Large intestine (tissue), 3 donors: Measurements from ENCODE around the gene MIGA2. TPM values are rescaled to one million over a fixed set of nuclear protein-coding genes. Genes with fewer than 3 reads are reported as not detected.

Source experiments
- DNase-seq, 2 donors: peaks; one replicate each; pipeline versions ENCODE4 v3.0.0 to v3.0.0-alpha.2; 2013
- H3K27ac ChIP-seq: one replicate; pipeline ENCODE4 v1.5.1; 2013; ENCODE audit warnings: low read length
- H3K27me3 ChIP-seq: 2 replicates; pipeline ENCODE4 v1.6.1; 2013; ENCODE audit warnings: low read length; ENCODE audit not compliant: control insufficient read depth, insufficient read depth
- H3K36me3 ChIP-seq: 2 replicates; pipeline ENCODE4 v1.6.1; 2013; ENCODE audit warnings: low read length; ENCODE audit not compliant: control insufficient read depth, insufficient read depth
- H3K4me1 ChIP-seq: one replicate; pipeline ENCODE4 v1.6.1; 2013; ENCODE audit warnings: low read length; ENCODE audit not compliant: control insufficient read depth, insufficient read depth
- H3K4me3 ChIP-seq: one replicate; pipeline ENCODE4 v1.5.1; 2013; ENCODE audit warnings: low read length
- H3K9me3 ChIP-seq: one replicate; pipeline ENCODE4 v1.6.1; 2013; ENCODE audit warnings: mild to moderate bottlenecking, low read depth, low read length, moderate library complexity; ENCODE audit not compliant: control insufficient read depth
- WGBS: methylation state at CpG from one replicate; pipeline ENCODE4 v1.1.5; 2013; ENCODE audit warnings: low lambda C conversion rate; ENCODE audit not compliant: insufficient coverage; 5-methylcytosine and 5-hydroxymethylcytosine counted together
- polyA plus RNA-seq: library from polyadenylated mRNA; unstranded; fragments of 120-200 nt; gene quantifications from one replicate; pipeline ENCODE4 v1.2.1, GENCODE V29; 2013

Gene MIGA2
- polyA plus RNA-seq, 1 donor = 25.3 TPM

DNA sequence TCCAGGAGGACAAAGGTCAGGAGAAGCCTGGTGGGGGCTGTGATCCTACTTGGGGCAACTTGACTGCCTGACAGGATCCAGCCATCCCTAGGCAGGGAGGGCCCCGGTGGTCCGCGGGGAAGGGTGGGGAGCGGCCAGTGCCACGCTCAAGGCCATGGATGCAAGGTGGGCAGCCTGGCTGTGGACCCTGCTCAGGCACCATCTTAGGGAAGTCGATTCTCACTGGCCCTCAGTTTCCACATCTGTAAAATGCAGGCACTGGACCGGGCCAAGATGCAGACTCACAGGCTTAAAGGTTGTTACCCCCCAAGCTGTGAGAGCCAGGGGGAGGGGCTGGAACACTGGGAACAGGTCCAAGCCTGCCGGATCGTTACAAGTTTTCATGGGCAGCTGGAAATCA lies 35.7 kb downstream of the MIGA2 start:
- no peaks in the 10 kb centered on the region for H3K27me3 ChIP-seq
- no peak for DNase-seq
- no peak overlapping the region for H3K27ac ChIP-seq
- peaks cover 36% of the 10 kb centered on the region for H3K36me3 ChIP-seq
- H3K4me1 ChIP-seq = peaks cover 39% of the 10 kb centered on the region
- peaks cover 2% of the 10 kb centered on the region for H3K9me3 ChIP-seq
- WGBS = 38% methylated on average over 2 of the region's 9 CpGs
- no peak overlapping the region for H3K4me3 ChIP-seq

DNA sequence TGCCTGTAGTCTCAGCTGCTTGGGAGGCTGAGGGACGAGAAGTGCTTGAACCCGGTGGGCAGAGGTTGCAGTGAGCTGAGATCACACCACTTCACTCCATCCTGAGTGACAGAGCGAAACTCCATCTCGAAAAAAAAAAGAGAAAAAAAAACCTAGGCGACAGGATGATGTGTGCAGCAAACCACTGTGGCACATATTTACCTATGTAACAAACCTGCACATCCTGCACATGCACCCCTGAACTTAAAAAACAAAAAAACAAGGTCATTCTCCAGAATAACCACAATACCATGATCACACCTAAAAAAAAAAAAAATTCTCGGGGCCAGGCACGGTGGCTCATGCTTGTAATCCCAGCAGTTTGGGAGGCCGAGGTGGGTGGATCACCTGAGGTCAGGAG lies 37.0 kb downstream of the MIGA2 start:
- Histone ChIP-seq H3K27ac (no peak overlapping the region), H3K9me3 (peaks cover 2% of the 10 kb centered on the region), H3K36me3 (peaks cover 24% of the 10 kb centered on the region), H3K4me1 (peaks cover 45% of the 10 kb centered on the region), H3K27me3 (no peaks in the 10 kb centered on the region), H3K4me3 (no peak overlapping the region)
- DNase-seq = no peak
- WGBS = no CpG with 5 or more reads among the region's 8 CpGs

DNA sequence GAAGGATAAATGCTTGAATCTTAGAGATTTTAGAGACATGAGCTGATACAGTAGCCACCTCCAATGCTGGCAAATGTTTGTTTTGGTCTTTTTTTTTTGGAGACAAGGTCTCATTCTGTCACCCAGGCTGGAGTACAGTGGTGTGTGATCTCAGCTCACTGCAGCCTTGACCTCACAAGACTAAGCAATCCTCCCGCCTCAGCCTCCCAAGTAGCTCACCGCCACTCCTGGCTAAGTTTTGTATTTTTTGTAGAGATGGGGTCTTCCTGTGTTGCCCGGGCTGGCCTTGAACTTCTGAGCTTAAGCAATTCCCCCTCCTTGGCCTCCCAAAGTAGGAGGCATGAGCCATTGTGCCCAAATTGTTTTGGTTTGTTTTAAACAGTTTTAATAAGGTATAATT lies 37.7 kb downstream of the MIGA2 start:
- H3K27me3 ChIP-seq = no peaks in the 10 kb centered on the region

DNA sequence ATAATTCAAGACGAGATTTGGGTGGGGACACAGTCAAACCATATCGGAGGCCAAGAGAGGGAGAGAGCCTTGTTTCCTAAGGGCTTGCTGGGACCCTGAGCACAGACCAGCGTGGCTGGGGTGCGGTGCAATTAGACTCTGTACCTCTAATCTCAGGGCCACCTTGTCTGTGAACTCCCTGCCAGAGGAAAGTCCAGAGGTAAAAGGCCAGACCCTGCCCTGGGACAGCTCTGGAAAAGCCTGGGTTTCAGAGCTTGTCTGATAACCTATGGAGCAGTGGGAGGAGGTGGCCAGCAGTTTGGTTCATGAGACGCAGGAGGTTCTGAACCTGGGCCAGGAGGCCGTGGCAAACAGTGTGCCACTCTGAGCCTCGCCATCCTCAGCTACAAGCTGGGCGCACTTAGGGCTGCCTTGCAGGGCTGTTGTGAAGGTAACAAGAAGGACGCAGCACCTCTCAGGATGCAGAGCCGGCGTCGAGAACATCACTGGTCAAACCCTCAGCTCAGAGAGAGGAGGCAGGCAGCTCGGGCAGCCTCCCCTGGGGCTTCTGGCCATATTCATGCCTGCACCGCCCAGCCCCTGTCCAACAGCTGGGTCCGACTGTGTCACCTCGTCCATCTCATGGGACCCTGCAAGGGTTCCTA lies 39.7 kb downstream of the MIGA2 start:
- WGBS = no CpG with 5 or more reads among the region's 16 CpGs
- peak overlapping the region; percentile 77 for H3K27ac ChIP-seq
- DNase-seq = peak; percentile 82 to 91
- peaks cover 2% of the 10 kb centered on the region for H3K9me3 ChIP-seq
- peaks cover 38% of the 10 kb centered on the region for H3K4me1 ChIP-seq
- H3K4me3 ChIP-seq = no peak overlapping the region
- H3K27me3 ChIP-seq = no peaks in the 10 kb centered on the region
- H3K36me3 ChIP-seq = peaks cover 2% of the 10 kb centered on the region

More for the DNA sequence above, 37.7 kb downstream of the MIGA2 start:
- Histone ChIP-seq H3K4me1 (peaks cover 46% of the 10 kb centered on the region), H3K4me3 (no peak overlapping the region), H3K9me3 (peaks cover 2% of the 10 kb centered on the region), H3K27ac (no peak overlapping the region), H3K36me3 (peaks cover 17% of the 10 kb centered on the region)
- no peak for DNase-seq
- WGBS = no CpG with 5 or more reads among the region's 3 CpGs

DNA sequence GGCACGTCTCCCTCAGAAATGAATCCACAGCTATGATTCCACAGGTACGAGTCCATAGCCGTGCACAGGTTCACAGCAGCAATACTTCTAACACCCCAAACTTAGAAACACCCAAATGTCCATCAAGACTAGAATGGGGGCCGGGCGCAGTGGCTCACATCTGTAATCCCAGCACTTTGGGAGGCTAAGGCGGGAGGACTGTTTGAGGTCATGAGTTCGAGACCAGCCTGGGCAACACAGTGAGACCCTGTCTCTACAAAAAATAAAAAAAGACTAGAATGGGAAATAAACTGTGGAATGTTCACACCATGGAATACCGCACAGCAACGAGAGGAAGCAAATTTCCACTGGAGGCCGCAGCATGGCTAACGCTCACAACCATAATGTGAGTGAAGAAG lies 40.2 kb downstream of the MIGA2 start:
- no peak for DNase-seq
- H3K27ac ChIP-seq = peak overlapping the region; percentile 77
- peaks cover 40% of the 10 kb centered on the region for H3K4me1 ChIP-seq

DNA sequence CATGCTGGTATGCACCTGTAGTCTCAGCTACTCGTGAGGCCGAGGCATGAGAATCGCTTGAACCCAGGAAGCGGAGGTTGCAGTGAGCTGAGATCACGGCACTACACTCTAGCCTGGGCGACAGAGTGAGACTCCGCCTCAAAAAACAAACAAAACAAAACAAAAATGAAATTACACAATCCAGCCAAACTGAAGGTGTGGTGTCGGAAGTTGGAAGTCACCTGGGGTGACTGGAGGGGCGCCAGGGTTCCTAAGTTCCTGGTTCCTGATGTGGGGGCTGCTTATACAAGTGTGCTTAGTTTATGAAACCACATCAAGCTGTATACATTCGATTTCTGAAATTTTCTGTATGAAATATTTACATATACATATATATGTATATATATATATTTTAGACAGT lies 40.8 kb downstream of the MIGA2 start:
- Histone ChIP-seq H3K4me3 (no peak overlapping the region), H3K36me3 (no peaks in the 10 kb centered on the region), H3K27ac (peak overlapping the region; percentile 77), H3K9me3 (peaks cover 2% of the 10 kb centered on the region), H3K4me1 (peaks cover 46% of the 10 kb centered on the region), H3K27me3 (no peaks in the 10 kb centered on the region)
- no CpG with 5 or more reads among the region's 10 CpGs for WGBS
- no peak for DNase-seq

More for the DNA sequence above, 40.2 kb downstream of the MIGA2 start:
- Histone ChIP-seq H3K9me3 (peaks cover 2% of the 10 kb centered on the region), H3K4me3 (no peak overlapping the region), H3K36me3 (no peaks in the 10 kb centered on the region), H3K27me3 (no peaks in the 10 kb centered on the region)
- WGBS = no CpG with 5 or more reads among the region's 11 CpGs

DNA sequence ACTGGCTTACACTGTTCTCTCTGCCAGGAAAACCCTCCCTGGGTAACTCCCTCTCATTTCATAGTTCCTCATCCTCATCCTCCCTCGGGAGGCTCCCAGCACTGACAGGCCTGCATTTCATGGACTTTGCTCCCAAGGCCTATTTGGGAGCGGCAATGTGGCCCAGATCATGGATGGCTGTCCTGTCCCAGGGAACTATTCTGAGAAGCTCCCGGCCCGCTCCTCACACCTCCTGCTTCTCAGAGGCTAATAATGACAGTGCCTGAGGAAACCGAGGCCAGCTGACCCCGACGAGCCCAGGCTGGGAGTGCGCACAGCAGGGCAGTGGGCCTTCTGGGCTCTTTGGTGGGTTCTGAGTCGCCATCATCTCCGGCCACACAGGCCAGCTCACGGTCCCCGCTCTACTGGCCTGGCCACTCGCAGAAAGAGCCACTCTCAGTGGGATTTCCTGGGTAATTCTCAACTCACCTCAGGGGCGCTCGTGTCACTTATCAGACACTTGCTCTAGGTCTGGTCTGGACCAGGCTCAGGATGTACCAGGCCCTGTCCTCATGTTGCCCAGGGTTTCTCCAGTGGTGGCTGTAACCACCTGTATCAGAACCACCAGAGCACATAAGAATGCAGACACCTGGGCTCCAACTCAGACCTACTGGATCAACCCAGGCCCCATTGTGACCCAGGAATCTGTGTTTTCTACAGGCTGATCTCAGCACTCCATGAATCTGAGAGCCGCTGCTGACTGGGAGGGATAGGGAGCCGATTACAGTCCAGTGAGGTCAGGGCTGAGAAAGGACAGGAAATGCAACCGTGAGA lies 42.5 kb downstream of the MIGA2 start:
- peak in 1 of 2 donors; percentile 75 for DNase-seq

DNA sequence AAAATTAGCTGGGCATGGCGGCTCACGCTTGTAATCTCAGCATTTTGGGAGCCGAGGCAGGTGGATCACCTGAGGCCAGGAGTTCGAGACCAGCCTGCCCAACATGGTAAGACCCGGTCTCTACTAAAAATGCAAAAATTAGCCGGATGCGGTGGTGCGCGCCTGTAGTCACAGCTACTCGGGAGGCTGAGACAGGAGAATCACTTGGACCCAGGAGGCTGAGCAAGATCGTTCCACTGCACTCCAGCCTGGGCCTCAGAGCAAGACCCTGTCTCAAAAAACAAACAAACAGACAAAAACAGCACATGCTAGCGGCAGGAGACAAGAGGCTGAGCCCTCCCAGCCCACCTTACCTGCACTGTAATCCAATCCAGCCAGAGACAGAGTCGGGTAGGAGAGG lies 43.4 kb downstream of the MIGA2 start:
- WGBS = no CpG with 5 or more reads among the region's 13 CpGs
- peak overlapping the region; percentile 60 for H3K27ac ChIP-seq
- H3K27me3 ChIP-seq = no peaks in the 10 kb centered on the region
- peaks cover 2% of the 10 kb centered on the region for H3K36me3 ChIP-seq
- peaks cover 55% of the 10 kb centered on the region for H3K4me1 ChIP-seq
- peaks cover 2% of the 10 kb centered on the region for H3K9me3 ChIP-seq
- DNase-seq = no peak
- peak overlapping the region; percentile 83 for H3K4me3 ChIP-seq

More for the DNA sequence above, 42.5 kb downstream of the MIGA2 start:
- H3K9me3 ChIP-seq = peaks cover 2% of the 10 kb centered on the region
- peak overlapping the region; percentile 37 for H3K27ac ChIP-seq
- no CpG with 5 or more reads among the region's 18 CpGs for WGBS
- no peaks in the 10 kb centered on the region for H3K36me3 ChIP-seq
- H3K4me1 ChIP-seq = peaks cover 55% of the 10 kb centered on the region
- H3K27me3 ChIP-seq = no peaks in the 10 kb centered on the region
- H3K4me3 ChIP-seq = no peak overlapping the region

DNA sequence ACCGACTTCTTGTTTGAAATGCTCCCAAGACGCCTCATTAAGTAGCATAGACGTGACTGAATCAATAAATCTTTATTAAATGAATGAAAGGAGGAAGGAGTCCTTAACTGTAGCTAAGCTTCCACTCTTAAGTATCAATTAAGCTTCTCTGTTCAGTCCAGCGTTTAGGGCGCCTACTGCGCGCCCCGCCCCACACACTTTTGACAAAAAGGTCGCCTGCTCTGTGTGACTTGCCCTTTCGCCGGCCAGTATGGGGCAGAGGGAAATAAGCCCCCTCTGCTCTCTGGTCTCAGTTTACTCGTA lies 43.8 kb downstream of the MIGA2 start:
- peak overlapping the region; percentile 83 for H3K4me3 ChIP-seq
- peaks cover 6% of the 10 kb centered on the region for H3K36me3 ChIP-seq
- H3K4me1 ChIP-seq = peaks cover 54% of the 10 kb centered on the region
- WGBS = no CpG with 5 or more reads among the region's 12 CpGs
- no peaks in the 10 kb centered on the region for H3K27me3 ChIP-seq
- H3K27ac ChIP-seq = peak overlapping the region; percentile 60
- peaks cover 2% of the 10 kb centered on the region for H3K9me3 ChIP-seq
- DNase-seq = no peak

DNA sequence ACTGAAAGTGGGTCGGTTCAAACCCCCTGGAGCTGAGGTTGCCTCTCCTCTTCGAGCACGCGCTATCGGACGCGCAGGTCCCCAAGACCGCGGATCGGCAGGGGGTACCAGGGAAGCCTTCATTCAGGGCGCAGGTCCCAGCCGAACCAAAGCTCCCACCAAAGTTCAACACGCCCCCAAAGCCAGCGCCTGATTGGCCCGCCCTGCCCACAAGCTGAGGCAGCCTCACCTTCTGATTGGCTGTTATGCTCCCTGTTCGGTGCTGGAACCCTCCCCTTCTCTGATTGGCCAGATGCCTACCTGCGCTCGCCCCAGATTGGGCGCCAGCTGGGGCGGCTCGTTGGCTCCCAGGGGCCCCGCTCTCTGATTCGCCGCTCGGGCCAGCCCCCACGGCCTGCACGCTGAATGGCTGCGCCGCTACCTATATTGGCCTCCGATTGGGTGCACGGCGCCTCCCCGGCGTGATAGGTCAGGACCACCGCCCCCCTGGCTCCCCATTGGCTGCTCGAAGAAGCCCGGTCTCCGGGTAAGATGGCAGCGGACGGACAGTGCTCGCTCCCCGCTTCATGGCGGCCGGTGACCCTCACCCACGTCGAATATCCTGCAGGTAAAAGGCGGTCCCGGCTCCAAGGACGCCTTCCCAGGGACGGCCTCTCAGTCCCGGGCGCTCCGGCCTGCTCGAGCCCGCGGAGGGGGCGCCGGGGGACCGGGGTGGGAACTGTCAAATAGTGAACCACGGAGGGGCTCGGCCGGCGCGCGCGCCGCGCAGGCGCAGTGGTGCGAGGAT lies 44.4 kb downstream of the MIGA2 start, which contains the start of gene DOLPP1:
Gene DOLPP1, plus strand, starts transcription at position 511 of the 787 bp plus-strand sequence. Its CDS starts 21 bp downstream, at position 532.
- Histone ChIP-seq H3K4me3 (peak within 1 kb of the TSS; percentile 83), H3K36me3 (peaks cover 12% of the 10 kb centered on the region), H3K9me3 (no peaks in the 10 kb centered on the region), H3K4me1 (peaks cover 49% of the 10 kb centered on the region), H3K27me3 (no peaks in the 10 kb centered on the region), H3K27ac (peak within 1 kb of the TSS; percentile 90)
- peak; percentile 99 to 100 for DNase-seq
- WGBS = no CpG with 5 or more reads among the region's 70 CpGs
